ENCODE data around the gene NXPH4. TPM values are rescaled to one million over a fixed set of nuclear protein-coding genes. Genes with fewer than 3 reads are reported as not detected.

The NXPH4 gene
- total and polyA plus RNA-seq, 12 donors, result 0.06 to 3.7 (median 0.46) TPM; not detected in 3

DNA sequence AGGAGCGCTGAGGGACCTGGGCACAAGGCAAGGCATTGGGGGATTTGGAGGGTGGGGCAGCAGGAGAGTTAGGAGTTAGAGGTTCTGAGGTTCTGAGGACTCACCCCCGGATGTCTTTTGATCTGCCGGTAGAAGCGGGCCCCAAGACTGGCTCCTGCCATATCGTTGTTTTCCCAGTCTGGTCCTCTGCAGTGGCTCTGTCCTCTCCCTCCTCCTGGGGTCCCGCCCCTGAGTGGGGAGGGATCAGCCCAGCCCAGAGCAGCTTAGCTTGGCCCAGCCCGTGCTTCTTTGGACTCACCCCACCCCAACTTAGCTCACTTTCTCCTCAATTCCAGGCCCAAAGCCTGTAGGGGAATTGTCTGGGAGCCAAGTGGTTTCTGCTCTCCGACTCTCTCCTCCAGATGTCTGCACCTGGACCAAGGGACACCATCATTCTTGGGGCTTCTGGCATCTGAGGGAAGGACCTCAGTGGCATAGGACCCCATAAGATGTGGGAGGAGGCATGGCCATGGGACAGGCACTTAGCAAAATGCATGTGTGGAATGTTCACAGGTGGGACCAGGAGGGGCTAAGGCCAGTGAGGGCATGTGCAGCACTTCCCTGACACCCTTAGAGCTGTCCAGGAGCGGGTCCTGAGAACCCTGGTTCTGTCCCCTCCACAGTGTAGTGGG is 20.5 kb downstream of the NXPH4 start:
- peaks cover 30% of the 10 kb centered on the region for H3K27me3 ChIP-seq
- TF ChIP-seq POLR2A (IDR thresholded peaks at IDR 0.05), result no peak
- TF ChIP-seq, protein P1, sequence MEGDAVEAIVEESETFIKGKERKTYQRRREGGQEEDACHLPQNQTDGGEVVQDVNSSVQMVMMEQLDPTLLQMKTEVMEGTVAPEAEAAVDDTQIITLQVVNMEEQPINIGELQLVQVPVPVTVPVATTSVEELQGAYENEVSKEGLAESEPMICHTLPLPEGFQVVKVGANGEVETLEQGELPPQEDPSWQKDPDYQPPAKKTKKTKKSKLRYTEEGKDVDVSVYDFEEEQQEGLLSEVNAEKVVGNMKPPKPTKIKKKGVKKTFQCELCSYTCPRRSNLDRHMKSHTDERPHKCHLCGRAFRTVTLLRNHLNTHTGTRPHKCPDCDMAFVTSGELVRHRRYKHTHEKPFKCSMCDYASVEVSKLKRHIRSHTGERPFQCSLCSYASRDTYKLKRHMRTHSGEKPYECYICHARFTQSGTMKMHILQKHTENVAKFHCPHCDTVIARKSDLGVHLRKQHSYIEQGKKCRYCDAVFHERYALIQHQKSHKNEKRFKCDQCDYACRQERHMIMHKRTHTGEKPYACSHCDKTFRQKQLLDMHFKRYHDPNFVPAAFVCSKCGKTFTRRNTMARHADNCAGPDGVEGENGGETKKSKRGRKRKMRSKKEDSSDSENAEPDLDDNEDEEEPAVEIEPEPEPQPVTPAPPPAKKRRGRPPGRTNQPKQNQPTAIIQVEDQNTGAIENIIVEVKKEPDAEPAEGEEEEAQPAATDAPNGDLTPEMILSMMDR (IDR thresholded peaks at IDR 0.05), result no peak
- intact Hi-C loops (cut with DNase I), result no loop called here
- no peak overlapping the region for H3K4me3 ChIP-seq
- peaks cover 14 to 32% of the 10 kb centered on the region in 2 donors for H3K4me1 ChIP-seq (replicated peaks in 1 of 2)
- H3K36me3 ChIP-seq (replicated peaks in 1 of 2), result peaks cover 0 to 22% of the 10 kb centered on the region in 2 donors
- H3K27ac ChIP-seq, result no peak overlapping the region
- no peaks in the 10 kb centered on the region for H3K9me3 ChIP-seq (replicated peaks in 1 of 3)
- DNase-seq, result no peak
- WGBS, 4 donors, result 41 to 48% (median 45%) methylated on average over 8 to 9 of the region's 9 CpGs

DNA sequence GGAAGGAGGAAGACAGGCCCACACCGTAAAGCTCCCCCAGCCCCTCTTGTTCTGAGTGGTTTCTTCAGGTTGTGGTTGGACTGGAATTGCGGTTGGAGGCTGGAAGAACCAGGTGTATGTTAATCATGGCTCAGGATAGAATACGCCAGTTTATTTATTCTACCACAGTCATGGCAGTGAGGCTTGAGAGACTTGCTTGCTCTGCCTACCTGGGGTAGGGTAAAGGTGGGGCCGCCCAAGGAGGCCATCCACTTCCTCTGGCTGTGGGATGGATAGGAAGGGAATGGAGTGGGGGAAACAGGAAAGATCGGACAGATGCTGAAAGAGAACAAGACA is 21.0 kb downstream of the NXPH4 start:
- H3K4me3 ChIP-seq, result no peak overlapping the region
- no peak for DNase-seq
- intact Hi-C loops (cut with DNase I), result no loop called here
- H3K36me3 ChIP-seq (replicated peaks in 1 of 2), result peaks cover 0 to 17% of the 10 kb centered on the region in 2 donors
- H3K9me3 ChIP-seq (replicated peaks in 1 of 3), result no peaks in the 10 kb centered on the region
- WGBS, 4 donors, result 48 to 55% (median 53%) methylated on average over 5 of the region's 5 CpGs
- no peak overlapping the region for H3K27ac ChIP-seq
- H3K4me1 ChIP-seq (replicated peaks in 1 of 2), result peaks cover 20 to 37% of the 10 kb centered on the region in 2 donors
- peaks cover 32% of the 10 kb centered on the region for H3K27me3 ChIP-seq
- TF ChIP-seq, protein P1 (IDR thresholded peaks at IDR 0.05), result no peak
- no peak for TF ChIP-seq POLR2A (IDR thresholded peaks at IDR 0.05)

DNA sequence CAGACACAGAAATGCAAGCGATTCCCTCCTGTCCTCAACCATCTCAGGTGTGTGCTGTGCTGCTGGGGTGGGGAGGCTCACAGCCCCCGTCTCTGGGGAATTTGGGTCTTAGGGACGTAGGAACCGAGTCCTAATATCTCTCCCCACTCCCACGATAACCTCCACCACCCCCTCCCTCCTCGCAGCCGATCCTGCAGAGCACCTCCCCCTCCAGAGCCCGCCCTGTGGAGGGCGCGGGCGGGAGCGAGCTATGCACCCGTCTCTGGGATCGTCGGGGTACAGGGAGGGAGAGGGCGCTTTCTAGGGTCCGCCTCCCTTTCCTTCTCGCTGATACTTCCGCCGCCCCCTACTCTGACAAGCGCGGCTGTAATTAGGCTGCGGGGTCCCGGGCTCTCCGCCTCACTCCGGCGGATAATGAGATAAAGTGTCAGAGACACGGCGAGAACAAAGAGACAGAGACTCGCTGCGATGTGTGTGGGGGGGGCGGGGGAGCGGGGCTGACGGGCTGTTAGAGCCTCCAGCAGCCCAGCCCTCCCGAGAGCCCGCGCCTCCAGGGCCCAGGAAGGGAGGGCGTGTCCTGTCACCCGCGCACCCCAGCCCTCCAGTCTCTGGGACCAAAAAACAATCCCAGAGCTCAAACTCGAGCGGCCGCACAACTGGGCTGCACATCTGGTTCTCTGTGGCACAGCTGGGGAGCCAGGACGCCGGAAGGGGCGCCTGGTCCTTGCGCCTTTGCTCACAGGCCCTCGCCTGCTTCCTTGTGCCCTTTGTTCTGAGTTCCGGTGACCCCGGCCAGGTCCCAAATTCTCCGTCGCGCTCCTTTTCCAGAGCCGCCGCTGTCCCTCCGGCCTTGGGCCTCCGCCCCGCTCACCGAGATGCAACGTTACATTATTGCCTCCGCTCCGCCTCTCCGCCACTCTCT is 21.6 kb downstream of the NXPH4 start:
- no peak for TF ChIP-seq POLR2A (IDR thresholded peaks at IDR 0.05)
- Histone ChIP-seq H3K36me3 (replicated peaks in 1 of 2) (peaks cover 0 to 11% of the 10 kb centered on the region in 2 donors), H3K4me3 (peak overlapping the region in 1 of 4 donors; percentile 53), H3K9me3 (replicated peaks in 1 of 3) (no peaks in the 10 kb centered on the region), H3K4me1 (replicated peaks in 1 of 2) (peaks cover 26 to 43% of the 10 kb centered on the region in 2 donors), H3K27ac (no peak overlapping the region), H3K27me3 (peaks cover 38% of the 10 kb centered on the region)
- intact Hi-C loops (cut with DNase I), result no loop called here
- WGBS, 4 donors, result 9 to 18% (median 10%) methylated on average over 24 to 63 of the region's 63 CpGs
- DNase-seq, result no peak

DNA sequence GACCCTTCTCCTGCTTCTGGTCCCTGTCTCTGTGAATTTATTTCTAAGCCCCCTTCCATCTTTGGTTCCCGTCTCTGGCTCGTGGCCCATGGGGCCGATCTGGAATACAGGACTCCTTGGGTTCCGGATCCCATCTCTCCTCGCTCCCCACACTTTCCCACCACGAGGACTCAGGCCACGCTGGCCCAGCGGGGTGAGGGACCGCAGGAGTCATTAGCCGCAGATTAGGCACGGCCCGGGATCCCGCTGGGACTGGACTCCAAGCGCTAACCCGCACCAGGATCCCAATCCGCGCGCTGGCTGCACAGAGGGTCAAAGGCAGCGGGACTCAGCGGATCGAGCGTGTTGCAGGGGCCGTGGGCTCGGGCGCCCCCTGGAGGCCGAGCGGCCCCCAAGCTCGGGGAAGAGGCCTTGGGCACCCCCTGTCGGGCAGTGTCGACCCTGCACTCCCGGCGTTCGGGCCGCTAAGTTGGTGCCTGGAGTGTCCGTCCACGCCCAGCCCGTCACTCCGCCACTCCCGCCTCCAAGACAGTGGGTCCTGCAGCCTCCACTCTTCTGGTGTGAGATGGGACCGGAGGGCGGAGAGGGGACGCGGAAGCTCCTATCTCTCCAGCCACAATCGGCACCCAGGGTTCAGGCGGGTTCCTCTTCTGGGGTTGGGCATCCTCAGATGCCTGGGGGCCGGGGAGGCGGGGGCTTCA is 22.4 kb downstream of the NXPH4 start:
- H3K27me3 ChIP-seq, result peaks cover 43% of the 10 kb centered on the region
- peaks cover 0 to 3% of the 10 kb centered on the region in 2 donors for H3K36me3 ChIP-seq (replicated peaks in 1 of 2)
- 2 to 4% (median 3%) methylated on average over 10 to 47 of the region's 47 CpGs for WGBS, 4 donors
- no peak overlapping the region for H3K27ac ChIP-seq
- TF ChIP-seq POLR2A (IDR thresholded peaks at IDR 0.05), result no peak
- TF ChIP-seq, protein P1 (IDR thresholded peaks at IDR 0.05), result peak; percentile 100
- H3K4me1 ChIP-seq (replicated peaks in 1 of 2), result peaks cover 30 to 51% of the 10 kb centered on the region in 2 donors
- intact Hi-C loops (cut with DNase I), result no loop called here
- peak; percentile 77 to 93 (median 86) for DNase-seq
- peak overlapping the region in 1 of 4 donors; percentile 53 for H3K4me3 ChIP-seq
- H3K9me3 ChIP-seq (replicated peaks in 1 of 3), result no peaks in the 10 kb centered on the region

Data from adrenal gland (tissue), 12 donors.